Fibroblast of skin of left quadriceps (primary cell): ENCODE data around the gene MAPK12.

Experiments used
- DNase-seq, 2 experiments: peaks; one replicate each; pipeline ENCODE4 v3.0.0-alpha.2; 2013; ENCODE audit warnings: low read depth in 2 of 2

MAPK12 gene

DNA sequence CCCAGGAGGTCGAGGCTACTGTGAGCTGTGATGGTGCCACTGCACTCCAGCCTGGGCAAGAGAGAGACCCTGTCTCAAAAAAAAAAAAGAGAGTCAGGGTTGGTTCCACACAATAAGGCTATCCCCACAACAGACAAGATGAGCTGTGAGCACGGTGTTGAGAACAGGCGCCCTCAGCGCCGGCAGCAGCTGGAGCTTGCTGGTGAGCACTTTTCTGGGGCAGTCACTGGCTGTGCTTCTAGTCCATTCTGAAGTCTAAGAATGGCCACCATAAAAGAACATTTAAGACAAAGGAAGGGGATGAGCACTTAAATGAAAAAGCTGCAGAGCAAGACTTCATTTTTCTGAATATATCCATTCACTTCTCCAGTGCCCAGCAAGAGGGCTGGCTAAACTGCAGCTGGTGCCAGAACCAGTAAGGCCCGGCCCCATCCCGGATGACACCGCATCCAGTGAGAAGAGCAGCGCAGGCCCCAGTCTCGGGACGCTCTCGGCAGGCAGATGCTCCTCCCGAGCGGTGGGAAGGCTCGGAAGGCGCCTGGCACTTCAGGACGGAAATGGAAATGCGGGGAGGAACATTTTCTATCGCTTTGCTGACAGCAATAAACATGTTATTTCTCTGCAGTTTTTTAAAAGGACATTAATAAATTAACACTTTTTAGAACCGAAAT is 28.9 kb downstream of the MAPK12 start:
- DNase-seq, result no peak

DNA sequence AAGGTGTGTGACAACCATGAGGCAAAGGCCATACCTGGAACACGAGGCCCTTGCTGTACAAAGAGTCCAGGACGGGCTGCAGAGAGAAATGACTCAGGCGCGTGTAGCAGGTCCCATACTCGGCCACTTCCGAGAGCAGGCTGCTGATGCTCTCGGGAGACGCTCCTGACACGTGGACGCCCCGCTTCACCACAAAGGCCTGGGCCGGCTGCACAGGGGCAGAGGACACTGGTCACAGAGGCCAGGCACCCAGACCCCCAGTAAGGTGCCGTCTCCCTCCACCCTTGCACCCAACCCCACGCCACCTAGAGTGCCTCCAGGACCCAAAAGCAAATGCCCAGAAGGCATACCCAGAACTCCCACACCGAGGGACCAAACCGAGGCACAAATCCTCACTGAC is 32.1 kb downstream of the MAPK12 start:
- no peak for DNase-seq

DNA sequence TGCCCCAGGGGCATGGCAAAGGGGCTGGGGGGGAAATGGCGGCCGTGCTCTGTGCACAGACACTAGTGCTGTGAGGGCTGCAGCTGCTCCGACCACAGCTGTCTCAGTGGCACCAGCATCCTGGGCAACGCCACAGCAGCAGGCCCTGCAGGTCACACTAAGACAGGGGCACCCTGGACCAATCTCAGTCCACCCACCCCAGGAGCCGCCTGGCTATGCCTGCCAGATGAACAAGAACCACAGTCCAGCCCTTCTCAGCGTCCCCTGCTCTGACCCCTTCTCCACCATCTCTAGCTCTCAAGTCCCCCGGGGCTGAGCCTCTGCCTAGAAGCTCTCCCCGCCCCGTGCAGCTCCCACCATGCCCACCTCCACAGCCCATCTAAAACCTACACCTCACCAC is 33.1 kb downstream of the MAPK12 start:
- no peak for DNase-seq

DNA sequence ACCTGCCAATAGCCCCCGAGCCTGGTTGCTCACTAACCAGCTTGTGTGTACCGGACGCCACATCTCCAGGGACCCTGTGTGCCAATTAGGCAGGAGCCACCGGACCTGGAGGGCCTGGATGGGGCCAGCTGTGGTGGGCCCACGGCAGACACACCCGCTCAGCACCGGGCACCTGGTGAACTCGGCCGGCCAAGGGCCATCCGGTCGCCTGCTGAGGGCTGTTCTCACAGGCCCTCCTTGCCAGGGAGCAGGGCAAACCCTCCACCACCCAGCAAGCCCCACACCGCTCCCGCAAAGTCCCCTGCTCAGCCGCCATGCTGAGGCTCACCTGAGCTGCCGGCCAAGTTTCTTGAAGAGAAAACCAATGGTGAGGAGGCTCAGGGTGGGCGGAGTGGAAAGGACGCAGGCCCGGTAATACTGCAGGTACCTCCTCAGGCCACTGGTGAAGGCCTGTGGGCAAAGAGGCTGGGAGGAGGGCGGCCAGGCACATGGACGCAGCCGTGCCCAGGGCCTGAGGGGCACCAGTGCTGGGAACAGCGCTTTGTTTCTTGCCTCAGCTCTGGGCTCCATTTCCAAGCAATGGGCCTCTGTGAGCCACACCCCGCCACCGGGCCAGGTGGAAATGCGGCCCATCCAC is 33.8 kb downstream of the MAPK12 start:
- DNase-seq, result no peak

DNA sequence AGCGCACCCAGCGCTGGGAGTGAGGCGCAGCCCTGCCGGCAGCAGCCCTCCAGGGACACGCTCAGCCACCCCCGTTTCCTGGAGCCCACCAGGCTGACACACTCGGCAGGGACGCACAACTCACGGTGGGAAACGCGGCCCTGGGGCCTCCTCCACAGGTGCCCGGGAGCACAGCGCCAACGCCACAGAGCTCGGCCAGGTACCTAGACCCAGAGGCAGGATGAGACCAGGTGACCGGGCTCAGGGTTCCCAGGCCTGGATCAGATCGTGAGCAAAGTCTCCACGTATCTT is 34.7 kb downstream of the MAPK12 start:
- no peak for DNase-seq

DNA sequence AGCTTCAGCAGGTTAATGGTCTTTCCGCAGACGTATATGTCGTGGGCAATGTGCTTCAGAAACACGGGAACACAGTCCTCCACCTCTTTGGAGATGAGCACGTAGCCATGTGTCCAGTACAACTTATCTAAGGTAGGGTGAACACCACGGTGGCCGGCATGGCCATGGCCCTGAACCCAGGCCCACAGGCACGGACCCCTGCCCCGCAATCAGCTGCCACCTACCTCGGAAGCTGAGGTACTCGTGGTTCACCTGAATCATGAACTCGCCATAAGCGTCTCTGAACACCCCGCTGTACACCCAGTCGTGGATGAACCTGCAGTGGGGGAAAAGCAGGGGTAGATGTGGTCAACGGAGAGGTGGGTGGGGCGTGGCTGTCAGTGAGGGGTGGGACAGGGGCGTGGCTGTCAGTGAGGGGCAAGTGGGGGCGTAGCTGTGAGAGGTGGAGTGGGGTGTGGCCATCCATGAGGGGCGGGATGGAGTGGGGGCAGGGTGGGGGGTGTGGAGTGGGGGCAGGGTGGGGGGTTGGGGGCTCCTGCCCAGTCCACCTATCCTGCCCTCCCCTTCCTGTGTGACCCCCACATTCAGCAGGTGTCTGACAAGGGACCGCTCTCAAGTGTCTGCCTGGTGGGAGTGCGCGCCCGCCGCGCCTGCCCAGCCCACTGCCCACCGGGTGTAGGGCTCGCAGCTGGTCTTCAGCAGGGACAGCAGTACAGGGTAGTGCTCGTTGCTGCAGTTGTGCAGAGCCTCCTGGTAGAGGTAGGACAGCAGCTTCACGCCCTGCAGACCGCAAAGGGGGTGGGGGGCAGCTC is 35.2 kb downstream of the MAPK12 start:
- DNase-seq, result no peak

DNA sequence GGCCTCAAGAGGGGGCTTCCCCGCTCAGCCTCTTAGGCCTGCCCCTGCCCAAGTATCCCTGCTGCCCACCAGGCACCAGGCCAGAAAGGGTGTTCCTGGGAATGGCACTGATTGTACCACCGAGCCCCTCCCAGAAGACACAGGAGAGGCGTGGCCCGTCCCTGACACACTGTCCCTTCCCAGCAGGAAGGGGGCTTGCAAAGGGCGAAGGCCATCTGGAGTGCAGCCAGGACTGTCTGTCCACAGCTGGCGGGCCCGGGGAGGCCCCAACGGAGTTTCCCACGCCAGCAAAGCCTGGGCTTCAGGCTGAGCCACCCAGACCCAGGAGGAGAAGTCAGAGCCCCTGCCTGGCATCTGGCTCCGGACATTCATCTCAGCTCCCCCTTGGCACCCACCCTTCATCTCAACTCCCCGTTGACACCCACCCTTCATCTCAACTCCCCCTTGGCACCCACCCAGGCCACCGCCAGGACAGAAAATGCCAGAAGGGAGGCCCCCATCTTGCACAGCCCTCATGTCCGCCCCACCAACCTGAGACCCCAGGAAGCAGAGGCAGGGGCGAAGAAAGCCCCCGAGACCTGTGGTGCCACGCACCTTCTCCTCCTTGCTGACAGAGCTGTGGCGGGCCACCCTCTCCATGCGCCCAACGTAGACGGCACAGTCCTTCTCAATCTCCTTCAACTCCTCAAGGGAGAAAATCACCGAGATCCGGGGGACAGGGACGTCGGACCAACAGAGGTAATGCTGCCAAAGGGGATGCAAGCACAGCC is 36.1 kb downstream of the MAPK12 start:
- no peak for DNase-seq

DNA sequence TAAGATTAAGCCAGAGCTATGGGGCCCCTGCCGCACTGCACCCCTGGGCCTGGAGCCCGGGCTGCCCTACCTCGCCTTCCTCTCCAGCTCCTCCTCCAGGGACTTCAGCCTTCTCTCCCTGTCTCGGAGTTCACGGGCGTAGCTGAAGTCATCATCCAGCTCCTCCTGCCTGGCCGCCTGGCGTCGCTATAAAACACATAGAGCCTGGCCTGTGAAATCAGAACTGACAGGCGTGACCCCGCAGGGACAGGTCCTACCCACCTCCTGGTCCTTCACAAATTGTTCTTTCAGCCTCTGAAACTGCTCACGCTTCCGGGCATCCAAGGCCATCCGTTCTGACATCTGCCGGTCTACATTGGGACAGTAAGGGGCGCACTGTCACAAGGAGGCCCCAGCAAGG is 37.4 kb downstream of the MAPK12 start:
- DNase-seq, result no peak

DNA sequence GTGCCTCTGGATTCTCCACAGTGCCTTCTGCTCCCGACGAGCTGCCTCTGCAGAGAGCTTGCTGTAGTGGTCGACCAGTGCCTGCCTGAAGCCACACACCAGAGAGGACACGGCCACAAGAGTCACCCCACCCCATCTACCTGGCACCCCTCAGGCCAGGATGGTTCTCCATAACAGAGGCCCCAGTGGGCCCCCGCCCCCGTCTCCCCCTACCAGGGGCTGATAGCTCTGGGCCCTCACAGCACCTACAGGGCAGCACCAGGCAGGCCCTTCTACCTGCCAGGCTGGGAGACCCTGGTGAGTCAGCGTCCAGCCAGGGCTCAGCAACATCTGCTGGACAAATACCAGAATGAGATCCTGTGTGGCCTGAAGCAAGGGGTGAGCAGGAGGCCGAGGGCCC is 39.0 kb downstream of the MAPK12 start:
- DNase-seq, result no peak

DNA sequence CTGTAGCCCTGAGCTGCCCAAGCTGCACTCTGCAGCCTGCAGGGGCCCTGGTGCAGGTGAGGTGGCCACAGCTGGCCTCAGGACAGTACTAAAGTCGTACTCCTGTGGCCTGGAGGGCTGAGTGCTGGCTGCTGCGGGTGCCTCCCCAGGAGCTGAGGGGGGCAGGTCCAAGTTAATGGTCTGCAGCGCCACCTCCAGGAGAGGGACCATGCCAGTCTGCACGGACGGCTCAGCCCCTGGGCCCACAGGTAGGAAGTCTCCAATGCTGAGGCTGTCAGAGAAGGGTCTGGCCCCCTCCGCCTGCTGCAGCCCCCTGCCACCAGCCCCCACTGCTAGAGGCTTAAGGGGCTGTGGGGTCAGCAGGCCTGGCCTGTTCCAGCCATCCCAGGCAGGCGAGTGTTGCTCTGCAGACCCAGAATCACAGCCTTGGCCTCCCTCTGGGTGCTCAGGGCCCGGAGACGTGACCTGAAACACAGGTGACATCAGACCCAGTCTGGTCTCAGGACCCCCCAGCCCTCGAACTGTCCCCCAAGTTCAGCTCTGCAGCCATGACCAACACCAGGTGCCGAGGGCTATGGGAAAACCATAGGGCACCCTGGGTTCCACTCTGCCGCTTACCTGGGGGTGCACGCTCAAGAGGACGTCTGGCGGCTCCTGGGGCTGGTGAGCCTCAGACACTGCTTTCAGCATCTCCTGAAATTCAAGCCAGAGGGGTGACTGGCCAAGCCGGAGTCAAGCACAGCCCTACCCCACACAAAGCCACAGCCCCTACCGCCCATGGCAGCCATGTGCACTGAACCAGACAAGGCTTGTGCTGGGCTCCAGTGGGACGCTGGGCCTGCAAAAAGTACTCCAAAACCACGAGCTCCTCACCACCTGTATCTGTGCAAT is 39.8 kb downstream of the MAPK12 start:
- DNase-seq, result no peak

DNA sequence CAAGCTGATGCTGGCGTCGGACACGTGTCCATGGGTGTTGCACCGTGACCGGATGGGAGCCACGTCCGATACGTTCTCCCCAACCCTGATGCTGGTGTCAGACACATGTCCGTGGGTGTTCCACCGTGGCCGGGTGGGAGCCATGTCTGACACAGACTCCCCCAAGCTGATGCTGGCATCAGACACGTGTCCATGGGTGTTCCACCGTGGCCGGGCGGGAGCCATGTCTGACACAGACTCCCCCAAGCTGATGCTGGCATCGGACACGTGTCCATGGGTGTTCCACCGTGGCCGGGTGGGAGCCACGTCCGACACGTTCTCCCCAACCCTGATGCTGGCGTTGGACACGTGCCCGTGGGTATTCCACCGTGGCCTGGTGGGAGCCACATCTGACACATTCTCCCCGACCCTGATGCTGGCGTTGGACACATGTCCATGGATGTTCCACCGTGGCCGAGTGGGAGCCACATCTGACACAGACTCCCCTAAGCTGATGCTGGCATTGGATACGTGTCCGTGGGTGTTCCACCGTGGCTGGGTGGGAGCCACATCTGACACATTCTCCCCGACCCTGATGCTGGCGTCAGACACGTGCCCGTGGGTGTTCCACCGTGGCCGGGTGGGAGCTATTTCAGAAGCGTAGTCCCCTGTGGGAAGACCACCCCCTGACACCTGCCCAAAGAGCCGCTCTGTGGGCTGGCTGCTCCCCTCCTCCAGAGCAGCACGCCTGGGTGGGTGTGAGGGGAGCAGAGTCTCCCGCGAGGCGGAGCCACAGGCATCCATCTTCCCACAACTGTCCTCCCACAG is 40.7 kb downstream of the MAPK12 start:
- no peak for DNase-seq

DNA sequence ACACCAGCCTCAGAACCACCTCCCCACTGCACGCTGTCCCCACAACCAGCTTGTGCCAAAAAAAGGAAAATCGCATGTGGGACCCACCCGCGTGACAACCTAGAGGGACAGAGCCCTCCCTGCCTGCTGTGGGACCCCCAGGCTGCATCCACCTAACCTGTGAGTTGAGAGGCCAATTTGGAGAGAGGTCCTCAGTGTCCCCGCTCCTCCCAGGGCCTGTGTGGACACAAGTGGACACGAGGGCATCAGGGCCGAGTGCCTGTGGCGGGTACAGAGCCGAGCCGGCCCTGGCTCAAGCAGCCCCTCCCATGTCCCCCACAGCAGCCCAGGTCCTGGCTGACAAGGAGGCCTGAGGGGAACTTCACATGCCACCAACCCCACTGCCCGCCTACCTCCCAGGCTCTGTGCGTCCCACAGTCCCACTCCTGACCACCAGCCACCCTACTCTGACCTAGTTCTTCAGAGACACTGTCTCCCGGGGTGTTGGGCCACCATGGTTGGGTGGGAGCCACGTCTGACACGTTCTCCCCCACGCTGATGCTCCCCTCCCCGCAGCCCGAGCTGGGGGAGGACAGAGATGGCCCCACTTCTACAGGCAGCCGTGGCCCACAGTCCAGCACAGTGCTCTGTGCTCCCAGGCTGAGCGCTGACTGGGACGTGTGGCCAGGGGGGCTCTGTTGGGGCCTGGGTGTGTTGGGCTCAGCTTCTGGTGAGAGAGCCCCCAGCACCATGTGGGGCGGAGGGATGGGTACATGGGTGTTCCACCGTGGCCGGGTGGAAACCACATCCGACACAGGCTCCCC is 41.5 kb downstream of the MAPK12 start:
- DNase-seq, result no peak

DNA sequence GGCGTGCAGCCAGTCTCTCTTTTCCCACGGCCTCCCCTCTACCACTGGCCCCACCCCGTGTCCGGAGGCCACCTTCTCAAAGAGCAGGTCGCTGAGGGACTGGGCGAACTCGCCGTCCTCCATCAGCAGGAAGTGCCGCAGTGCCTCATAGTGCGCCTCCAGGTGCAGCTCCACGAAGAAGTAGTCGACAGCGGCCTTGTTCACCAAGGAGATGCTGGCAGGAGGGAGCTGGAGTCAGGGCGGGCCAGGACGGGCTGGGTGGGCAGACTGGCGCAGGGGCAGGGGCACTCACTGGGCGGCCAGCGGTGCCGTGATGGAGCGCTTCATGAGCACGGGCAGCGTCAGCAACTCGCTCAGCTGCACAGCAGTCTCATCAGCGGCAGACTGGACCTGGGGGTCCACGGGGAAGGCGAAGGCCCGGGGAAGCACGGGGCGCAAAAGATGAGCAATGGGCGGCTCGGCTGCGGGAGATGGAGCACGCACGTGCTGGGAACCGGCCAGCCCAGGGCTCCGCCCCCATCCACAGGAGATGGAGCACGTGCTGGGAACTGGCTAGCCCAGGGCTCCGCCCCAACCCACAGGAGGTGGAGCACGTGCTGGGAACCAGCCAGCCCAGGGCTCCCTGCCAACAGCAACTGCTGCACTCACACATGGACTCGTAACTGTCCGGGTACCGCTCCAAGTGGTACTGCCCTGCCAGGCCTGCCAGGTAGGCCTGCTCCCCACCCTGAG is 42.3 kb downstream of the MAPK12 start:
- peak; percentile 59 to 60 for DNase-seq

DNA sequence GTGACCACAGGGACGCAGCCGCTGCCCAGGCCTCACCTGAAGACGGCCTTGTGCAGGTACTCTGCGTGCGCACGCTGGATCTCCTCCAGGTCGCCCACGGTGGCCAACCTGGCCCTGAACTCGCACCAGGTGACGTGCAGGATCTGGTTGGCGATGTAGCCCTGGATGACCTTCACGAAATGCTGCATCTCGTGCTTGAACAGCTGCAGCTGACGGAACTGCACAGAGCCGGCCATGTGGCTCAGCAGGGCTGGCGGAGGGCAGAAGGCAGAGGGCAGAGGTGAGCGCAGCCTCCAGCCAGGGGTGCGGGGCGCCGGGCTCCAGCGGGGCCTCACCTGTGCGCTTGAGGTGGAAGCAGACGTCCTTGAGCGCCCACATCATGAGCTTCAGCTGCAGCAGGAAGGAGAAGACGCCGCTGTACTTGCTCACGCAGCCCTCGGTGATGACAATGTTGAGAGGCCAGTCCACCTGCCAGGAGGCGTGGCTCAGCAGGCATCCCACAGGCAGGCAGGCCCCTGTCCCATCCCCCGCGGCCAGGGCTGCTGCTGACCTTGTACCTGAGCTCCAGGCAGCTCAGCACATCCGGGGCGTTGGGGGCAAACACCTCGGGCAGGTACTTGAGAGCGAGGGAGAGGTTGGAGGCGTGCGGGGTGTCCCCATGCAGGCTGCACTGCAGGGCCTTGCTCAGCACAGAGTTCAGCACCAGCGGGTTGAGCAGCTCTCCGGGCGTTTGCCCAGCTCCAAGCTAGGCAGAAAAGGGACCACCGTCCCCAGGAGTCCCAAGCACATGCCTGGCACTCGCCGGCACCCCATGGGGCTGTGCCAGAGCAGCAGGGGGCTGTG is 43.1 kb downstream of the MAPK12 start:
- no peak for DNase-seq

DNA sequence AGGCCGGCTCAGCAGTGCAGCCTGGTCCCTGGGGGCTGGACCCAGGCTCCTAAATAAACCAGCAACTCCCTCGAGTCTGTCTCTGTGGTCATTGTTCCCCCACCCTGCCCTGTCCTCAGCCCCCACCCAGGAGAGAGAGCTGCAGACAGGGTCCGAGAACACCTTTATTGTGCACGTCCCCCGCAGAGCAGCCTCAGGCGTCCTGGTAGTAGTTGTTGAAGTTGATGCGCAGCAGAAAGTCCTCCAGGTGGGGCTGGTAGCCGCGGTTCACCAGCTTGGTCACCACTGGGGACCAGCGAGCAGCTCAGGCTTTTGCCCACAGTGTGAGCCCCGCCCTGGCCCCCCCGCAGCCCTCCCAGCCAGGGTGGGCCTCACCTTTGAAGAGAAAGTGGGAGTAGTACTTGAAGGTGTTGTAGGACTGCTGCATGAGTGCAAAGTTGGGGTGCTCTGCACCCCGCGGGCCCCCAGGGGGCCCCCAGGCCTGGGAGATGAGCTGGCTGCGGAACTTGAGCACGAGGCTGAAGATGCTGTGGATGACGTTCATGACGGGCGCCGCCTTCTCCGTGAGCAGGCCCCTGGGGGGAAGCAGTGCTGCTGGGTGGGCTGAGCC is 43.8 kb downstream of the MAPK12 start:
- no peak for DNase-seq

DNA sequence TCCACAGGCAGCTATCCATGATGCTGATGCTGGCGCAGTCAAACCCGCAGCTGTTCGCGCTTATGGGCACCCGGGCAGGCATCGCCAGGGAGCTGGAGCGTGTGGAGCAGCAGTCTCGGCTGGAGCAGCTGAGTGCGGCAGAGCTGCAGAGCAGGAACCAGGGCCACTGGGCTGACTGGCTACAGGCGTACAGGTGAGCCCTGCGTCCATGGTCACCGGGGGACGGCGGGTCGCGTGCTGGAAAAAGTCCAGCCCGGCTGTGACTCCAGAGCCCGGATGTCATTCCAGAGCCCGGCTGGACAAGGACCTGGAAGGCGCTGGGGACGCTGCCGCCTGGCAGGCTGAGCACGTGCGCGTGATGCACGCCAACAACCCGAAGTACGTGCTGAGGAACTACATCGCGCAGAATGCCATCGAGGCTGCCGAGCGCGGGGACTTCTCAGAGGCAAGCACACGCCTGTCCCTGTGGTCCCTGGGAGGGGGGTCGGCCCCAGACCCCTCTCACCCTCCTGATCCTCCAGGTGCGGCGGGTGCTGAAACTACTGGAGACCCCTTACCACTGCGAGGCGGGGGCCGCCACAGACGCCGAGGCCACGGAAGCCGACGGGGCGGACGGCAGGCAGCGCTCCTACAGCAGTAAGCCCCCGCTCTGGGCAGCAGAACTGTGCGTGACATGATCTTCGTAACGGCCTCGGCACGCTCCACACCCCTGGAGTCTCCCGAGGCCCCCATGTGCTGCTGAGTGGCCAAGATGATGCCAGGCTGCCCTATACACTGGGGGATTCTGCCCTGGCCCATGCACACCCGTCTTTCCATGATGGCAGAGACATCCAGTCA is 44.6 kb downstream of the MAPK12 start:
- DNase-seq, result no peak
